PC-9 (cell line): Measurements from ENCODE around the gene ADRA2B. TPM values are rescaled to one million over a fixed set of nuclear protein-coding genes. Genes with fewer than 3 reads are reported as not detected.

Experiments used
- BruUV-seq: library from RNA; stranded (reverse); fragments of 400-500 nt; replicated peaks from 2 replicates; lab custom pipeline; 2021; lab: Mats Ljungman, UMichigan
- CTCF ChIA-PET: fragments of 300-600 bp; sonication (Branson Sonifier 250); formaldehyde crosslinking; loops from one replicate; lab custom pipeline; 2022; ENCODE audit warnings: antibody characterized with exemption; lab: Charles Lee
- POLR2A ChIA-PET: fragments of 300-600 bp; sonication (Branson Sonifier 250); formaldehyde crosslinking; loops from one replicate; lab custom pipeline; 2022; ENCODE audit warnings: antibody characterized with exemption; ENCODE audit not compliant: unreplicated experiment; lab: Charles Lee
- DNase-seq, 2 experiments: peaks; one replicate each; pipeline versions ENCODE4 v3.0.0 to v3.0.0-alpha.2; 2015 to 2022; ENCODE audit warnings: mixed read lengths in 1 of 2
- H2AFZ ChIP-seq: fragments of 200-600 bp; sonication (generic); 2 replicates; pipeline ENCODE4 v1.8.1; 2017; ENCODE audit warnings: antibody characterized with exemption
- H3F3A ChIP-seq: fragments of 200-600 bp; sonication (generic); 2 replicates; pipeline ENCODE4 v1.8.1; 2017; ENCODE audit warnings: antibody characterized with exemption, mild to moderate bottlenecking, low read depth; ENCODE audit not compliant: insufficient read depth
- H3K27ac ChIP-seq: fragments of 200-600 bp; sonication (generic); 2 replicates; pipeline ENCODE4 v1.6.1; 2016; ENCODE audit warnings: mixed run types
- H3K27me3 ChIP-seq: fragments of 200-600 bp; sonication (generic); 2 replicates; pipeline ENCODE4 v1.6.1; 2016; ENCODE audit warnings: low read depth, mixed run types; ENCODE audit not compliant: insufficient read depth
- H3K36me3 ChIP-seq: fragments of 200-600 bp; sonication (generic); 2 replicates; pipeline ENCODE4 v1.6.1; 2016; ENCODE audit warnings: low read depth, mixed run types
- H3K4me1 ChIP-seq: fragments of 200-600 bp; sonication (generic); replicated peaks from 2 replicates; pipeline ENCODE4 v1.6.1; 2016; ENCODE audit warnings: mixed run types; ENCODE audit not compliant: insufficient read depth
- H3K4me2 ChIP-seq: fragments of 200-600 bp; sonication (generic); 2 replicates; pipeline ENCODE4 v1.6.1; 2017; ENCODE audit warnings: mixed run types
- H3K4me3 ChIP-seq: fragments of 200-600 bp; sonication (generic); 2 replicates; pipeline ENCODE4 v1.6.1; 2016; ENCODE audit warnings: mixed run types
- H3K79me2 ChIP-seq: fragments of 200-600 bp; sonication (generic); 2 replicates; pipeline ENCODE4 v1.6.1; 2017; ENCODE audit warnings: low read depth, mixed run types
- H3K9me2 ChIP-seq: fragments of 200-600 bp; sonication (generic); 2 replicates; pipeline ENCODE4 v1.8.1; 2017; ENCODE audit warnings: mild to moderate bottlenecking; ENCODE audit not compliant: insufficient read depth
- H3K9me3 ChIP-seq: fragments of 200-600 bp; sonication (generic); 2 replicates; pipeline ENCODE4 v1.8.1; 2016; ENCODE audit warnings: low read depth; ENCODE audit not compliant: insufficient read depth
- H4K20me1 ChIP-seq: fragments of 200-600 bp; sonication (generic); 2 replicates; pipeline ENCODE4 v1.8.1; 2017; ENCODE audit not compliant: insufficient read depth
- CTCF ChIP-seq: fragments of 200-600 bp; sonication (generic); conservative IDR thresholded peaks from 2 replicates; pipeline ENCODE4 v1.6.1; 2017; ENCODE audit warnings: mixed run types, antibody characterized with exemption, mild to moderate bottlenecking, moderate library complexity
- EZH2 ChIP-seq: fragments of 200-600 bp; sonication (generic); IDR thresholded peaks from 2 replicates; pipeline ENCODE4 v1.8.0; 2017; ENCODE audit warnings: antibody characterized with exemption, low read depth
- intact Hi-C: fragments of 100-400 bp; cut with micrococcal nuclease; formaldehyde crosslinking; loops from one replicate; pipeline ENCODE4 v1.10.0; 2022; ENCODE audit not compliant: unreplicated experiment
- total RNA-seq: library from RNA; stranded (reverse); gene quantifications from 2 replicates; pipeline ENCODE4 v1.2.3, GENCODE V29; 2021

ADRA2B gene
- total RNA-seq, 1 experiment from 2014 or later: 0.26 TPM

GRCh38 chr2:96150791-96151594, 34.6 kb upstream of the ADRA2B start:
- Histone ChIP-seq H2AFZ (no peak overlapping the region), H3K4me3 (no peak overlapping the region), H3K27me3 (peaks cover 8% of the 10 kb centered on the region; the same call in 1 of the 2 replicates), H3K9me2 (no peaks in the 10 kb centered on the region), H3K27ac (no peak overlapping the region), H3F3A (peaks cover 7% of the 10 kb centered on the region; the same call in 1 of the 2 replicates), H3K4me2 (no peak overlapping the region), H3K4me1 (0 out of 2 replicates have a peak, but pooled peaks cover 3% of the 10 kb centered on the region), H3K79me2 (no peaks in the 10 kb centered on the region), H3K36me3 (no peaks in the 10 kb centered on the region), H3K9me3 (no peaks in the 10 kb centered on the region), H4K20me1 (no peaks in the 10 kb centered on the region)
- BruUV-seq: no TSS peak
- intact Hi-C loops: no loop called here
- TF ChIP-seq EZH2 (no peak), CTCF (no peak)
- POLR2A ChIA-PET: no interaction called here
- no peak for DNase-seq
- CTCF ChIA-PET: no interaction called here

- CTCF ChIA-PET: no interaction called here
- TF ChIP-seq EZH2: no peak
- no peak for TF ChIP-seq CTCF
- POLR2A ChIA-PET: no interaction called here
Measured at GRCh38 chr2:96150007-96150640, 33.8 kb upstream of the ADRA2B start.

GRCh38 chr2:96148410-96149217, 32.2 kb upstream of the ADRA2B start:
- no peak overlapping the region for H3K4me3 ChIP-seq
- H3K27ac ChIP-seq: no peak overlapping the region
- H3K79me2 ChIP-seq: peaks cover 12% of the 10 kb centered on the region; the same call in 1 of the 2 replicates
- H3K4me1 ChIP-seq: peaks cover 13% of the 10 kb centered on the region
- ChIA-PET POLR2A (interaction anchor here (0.7 kb wide), 1 partner anchor 12 kb away, joined by 3 read pairs; no protein-coding TSS in a partner anchor), CTCF (no interaction called here)
- intact Hi-C loops: no loop called here
- no TSS peak for BruUV-seq
- no peaks in the 10 kb centered on the region for H3K9me3 ChIP-seq
- peaks cover 9% of the 10 kb centered on the region; the same call in 1 of the 2 replicates for H3F3A ChIP-seq
- H4K20me1 ChIP-seq: no peaks in the 10 kb centered on the region
- no peaks in the 10 kb centered on the region for H3K27me3 ChIP-seq
- peak; percentile 64 to 89 for DNase-seq
- TF ChIP-seq EZH2: no peak
- TF ChIP-seq CTCF: no peak
- H3K9me2 ChIP-seq: no peaks in the 10 kb centered on the region
- no peaks in the 10 kb centered on the region for H3K36me3 ChIP-seq
- H2AFZ ChIP-seq: no peak overlapping the region
- peak overlapping the region; percentile 24; the same call in 1 of the 2 replicates for H3K4me2 ChIP-seq

More at GRCh38 chr2:96150007-96150640, 33.8 kb upstream of the ADRA2B start:
- H4K20me1 ChIP-seq: no peaks in the 10 kb centered on the region
- peaks cover 2% of the 10 kb centered on the region; the same call in 1 of the 2 replicates for H3K27me3 ChIP-seq
- H3F3A ChIP-seq: peaks cover 7% of the 10 kb centered on the region; the same call in 1 of the 2 replicates
- H3K36me3 ChIP-seq: no peaks in the 10 kb centered on the region
- H3K4me2 ChIP-seq: no peak overlapping the region
- BruUV-seq: no TSS peak
- H3K9me2 ChIP-seq: no peaks in the 10 kb centered on the region
- H3K79me2 ChIP-seq: no peaks in the 10 kb centered on the region
- H3K9me3 ChIP-seq: no peaks in the 10 kb centered on the region
- H3K4me1 ChIP-seq: 0 out of 2 replicates have a peak, but pooled peaks cover 6% of the 10 kb centered on the region
- H3K27ac ChIP-seq: no peak overlapping the region
- DNase-seq: no peak
- H3K4me3 ChIP-seq: no peak overlapping the region
- intact Hi-C loops: no loop called here
- no peak overlapping the region for H2AFZ ChIP-seq
